Spinal cord (tissue), 10 donors: Measurements from ENCODE around the gene POLDIP3. TPM values are rescaled to one million over a fixed set of nuclear protein-coding genes. Genes with fewer than 3 reads are reported as not detected.
"Not testable (repeated sequence)": the region's sequence is repeated elsewhere in the genome, so short reads cannot be mapped to it uniquely, and the experiment has no call there.

ENCODE experiments used
- DNase-seq, 6 donors: peaks; one replicate each; pipeline versions ENCODE4 v3.0.0 to v3.0.0-alpha.2; 2013 to 2015; ENCODE audit warnings: low spot score in 6 of 6, low read depth in 4 of 6
- H3K27ac ChIP-seq: one replicate; pipeline ENCODE4 v1.5.1; 2013; ENCODE audit warnings: low read depth, low read length, control low read depth
- H3K27me3 ChIP-seq: one replicate; pipeline ENCODE4 v1.6.1; 2013; ENCODE audit warnings: low read length; ENCODE audit not compliant: control insufficient read depth, insufficient read depth
- H3K36me3 ChIP-seq: one replicate; pipeline ENCODE4 v1.6.1; 2013; ENCODE audit warnings: low read length; ENCODE audit not compliant: control insufficient read depth, insufficient read depth
- H3K4me1 ChIP-seq: one replicate; pipeline ENCODE4 v1.6.1; 2013; ENCODE audit warnings: low read length; ENCODE audit not compliant: control insufficient read depth, insufficient read depth
- H3K4me3 ChIP-seq: one replicate; pipeline ENCODE4 v1.5.1; 2013; ENCODE audit warnings: low read depth, low read length, control low read depth
- H3K9me3 ChIP-seq: one replicate; pipeline ENCODE4 v1.6.1; 2013; ENCODE audit warnings: low read length; ENCODE audit not compliant: control insufficient read depth, insufficient read depth
- WGBS: methylation state at CpG from one replicate; pipeline ENCODE4 v1.1.5; 2013; ENCODE audit warnings: missing lambda C conversion rate; ENCODE audit not compliant: insufficient coverage; 5-methylcytosine and 5-hydroxymethylcytosine counted together
- polyA plus RNA-seq, 2 donors: library from polyadenylated mRNA; unstranded; fragments of 120-200 nt; gene quantifications; one replicate each; pipeline ENCODE4 v1.2.1, GENCODE V29; 2013; ENCODE audit not compliant: insufficient read length in 2 of 2
- total RNA-seq, 2 donors: library from RNA; depleted of rRNA in 1 of 2; stranded (reverse); fragments of 120-200 nt in 1 of 2; fragments of >200 nt in 1 of 2; gene quantifications; one replicate each; pipeline versions ENCODE4 v1.2.3 to v1.2.4, GENCODE V29; 2013 to 2014
- donor health status: healthy.

POLDIP3 gene
- total and polyA plus RNA-seq, 4 donors: 29.2 to 92.6 (median 72.9) TPM

GRCh38 chr22:42581194-42581761 lies 33.4 kb downstream of the POLDIP3 start:
- H3K4me1 ChIP-seq: peaks cover 15% of the 10 kb centered on the region
- peaks cover 69% of the 10 kb centered on the region for H3K36me3 ChIP-seq
- not testable (repeated sequence) for DNase-seq, H3K27me3 ChIP-seq, H3K9me3 ChIP-seq, H3K27ac ChIP-seq
- peak overlapping the region; percentile 46 for H3K4me3 ChIP-seq
- 0% methylated on average over 9 of the region's 22 CpGs for WGBS

- WGBS: no CpG with 5 or more reads among the region's 4 CpGs
- Histone ChIP-seq H3K36me3 (peaks cover 67% of the 10 kb centered on the region), H3K4me1 (peaks cover 15% of the 10 kb centered on the region)
- not testable (repeated sequence) for H3K27ac ChIP-seq, DNase-seq, H3K4me3 ChIP-seq, H3K9me3 ChIP-seq, H3K27me3 ChIP-seq
These were observed 34.6 kb downstream of the POLDIP3 start for GRCh38 chr22:42580040-42580439.

DNA sequence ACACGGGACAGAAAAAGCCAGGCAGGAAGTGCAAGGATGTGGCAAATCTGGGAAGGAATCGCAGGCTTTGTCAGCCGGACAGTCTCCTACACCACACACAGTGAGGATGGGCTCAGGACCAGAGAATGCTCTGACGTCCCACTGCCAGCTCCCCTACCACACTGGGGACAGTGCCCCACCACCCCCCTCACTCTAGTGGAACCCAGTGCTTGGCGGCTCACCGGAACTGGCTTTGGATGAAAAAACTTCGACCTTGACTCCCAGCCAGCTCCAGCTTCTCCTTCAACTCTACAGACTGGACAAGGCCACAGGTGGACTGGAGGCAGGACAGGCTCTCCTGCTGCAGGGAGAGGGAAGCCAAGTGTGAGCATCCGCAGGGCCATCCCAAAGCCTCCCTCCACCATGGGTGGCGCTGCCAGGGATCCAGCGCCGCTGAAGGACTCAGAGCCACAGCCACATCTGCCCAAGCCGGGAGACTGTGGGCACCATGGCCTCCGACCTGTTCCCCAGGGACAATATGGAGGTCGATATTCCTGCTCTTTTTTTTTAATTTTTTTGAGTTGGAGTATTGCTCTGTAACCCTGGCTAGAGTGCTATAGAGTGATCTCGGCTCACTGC lies 37.0 kb downstream of the POLDIP3 start:
- H3K27ac ChIP-seq: no peak overlapping the region
- H3K27me3 ChIP-seq: no peaks in the 10 kb centered on the region
- peaks cover 63% of the 10 kb centered on the region for H3K36me3 ChIP-seq
- DNase-seq: no peak
- peaks cover 15% of the 10 kb centered on the region for H3K4me1 ChIP-seq
- no peak overlapping the region for H3K4me3 ChIP-seq
- 88% methylated on average over 8 of the region's 15 CpGs for whole genome bisulfite sequencing
- H3K9me3 ChIP-seq: no peaks in the 10 kb centered on the region

DNA sequence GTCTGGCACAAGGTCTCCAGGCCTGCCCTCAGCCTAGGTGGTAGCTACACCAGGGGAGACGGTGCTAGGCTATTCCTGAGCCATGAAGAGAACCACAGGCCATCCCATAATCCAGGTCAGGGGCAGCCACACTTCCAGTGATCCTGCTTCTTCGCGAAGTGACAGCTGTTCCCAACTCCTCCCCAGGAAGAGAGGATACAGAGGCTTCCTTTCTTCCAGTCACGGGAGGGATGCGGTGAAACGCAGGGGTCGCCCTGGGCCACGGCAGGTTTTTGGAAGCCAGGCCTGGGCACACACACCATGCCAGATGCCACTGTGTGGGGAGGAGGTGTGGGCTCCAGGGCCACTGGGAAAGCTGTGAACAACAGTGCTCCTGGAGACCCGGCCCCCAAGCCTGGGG lies 37.5 kb downstream of the POLDIP3 start:
- H3K9me3 ChIP-seq, H3K27ac ChIP-seq, H3K4me3 ChIP-seq, H3K27me3 ChIP-seq, DNase-seq: not testable (repeated sequence)
- Histone ChIP-seq H3K4me1 (peaks cover 10% of the 10 kb centered on the region), H3K36me3 (peaks cover 65% of the 10 kb centered on the region)
- WGBS: 96% methylated on average over 3 of the region's 9 CpGs

- not testable (repeated sequence) for H3K27ac ChIP-seq, H3K27me3 ChIP-seq, H3K4me3 ChIP-seq, DNase-seq, H3K9me3 ChIP-seq, H3K4me1 ChIP-seq
- H3K36me3 ChIP-seq: peaks cover 74% of the 10 kb centered on the region
- 76% methylated on average over 6 of the region's 30 CpGs for WGBS
These were observed 38.6 kb downstream of the POLDIP3 start for GRCh38 chr22:42575996-42576574.

- peaks cover 81% of the 10 kb centered on the region for H3K36me3 ChIP-seq
- H3K27me3 ChIP-seq, H3K27ac ChIP-seq, H3K4me1 ChIP-seq, DNase-seq, H3K4me3 ChIP-seq, H3K9me3 ChIP-seq: not testable (repeated sequence)
- WGBS: 98% methylated on average over 7 of the region's 21 CpGs
These were observed 40.2 kb downstream of the POLDIP3 start for GRCh38 chr22:42574468-42574867.

- H3K36me3 ChIP-seq: peaks cover 86% of the 10 kb centered on the region
- H3K9me3 ChIP-seq, H3K27ac ChIP-seq, H3K4me1 ChIP-seq, H3K4me3 ChIP-seq, H3K27me3 ChIP-seq, DNase-seq: not testable (repeated sequence)
- WGBS: no CpG with 5 or more reads among the region's 1 CpG
These were observed 40.6 kb downstream of the POLDIP3 start for GRCh38 chr22:42574046-42574445.

GRCh38 chr22:42571068-42571467 lies 43.6 kb downstream of the POLDIP3 start:
- not testable (repeated sequence) for H3K4me1 ChIP-seq, H3K9me3 ChIP-seq, H3K4me3 ChIP-seq, H3K27me3 ChIP-seq, H3K27ac ChIP-seq, DNase-seq
- WGBS: no CpG with 5 or more reads among the region's 12 CpGs
- H3K36me3 ChIP-seq: peaks cover 59% of the 10 kb centered on the region

DNA sequence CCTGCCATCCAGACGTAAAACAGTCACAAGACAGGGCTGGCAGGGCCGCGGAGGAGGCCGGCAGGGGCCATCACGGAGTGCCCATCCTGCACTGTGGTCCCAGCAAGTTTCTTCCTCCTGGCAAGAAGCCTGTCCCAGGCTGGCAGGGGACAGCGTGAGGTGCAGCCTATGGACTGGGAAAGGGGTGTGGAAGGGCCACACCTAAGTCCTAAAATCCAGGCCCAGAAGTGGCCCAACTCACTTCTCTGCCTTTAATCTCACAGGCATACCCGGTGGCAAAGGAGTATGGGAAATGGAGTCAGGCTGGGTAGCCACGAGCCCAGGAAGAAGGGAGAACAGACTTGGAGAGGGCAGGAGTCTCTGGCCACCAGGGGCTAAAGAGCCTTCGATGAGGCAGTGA lies 44.1 kb downstream of the POLDIP3 start:
- peaks cover 58% of the 10 kb centered on the region for H3K36me3 ChIP-seq
- not testable (repeated sequence) for H3K4me1 ChIP-seq, H3K4me3 ChIP-seq, DNase-seq, H3K27ac ChIP-seq, H3K27me3 ChIP-seq, H3K9me3 ChIP-seq
- whole genome bisulfite sequencing: 79% methylated on average over 5 of the region's 9 CpGs

GRCh38 chr22:42567950-42568349 lies 46.7 kb downstream of the POLDIP3 start:
- not testable (repeated sequence) for DNase-seq, H3K4me1 ChIP-seq, H3K4me3 ChIP-seq, H3K27ac ChIP-seq, H3K9me3 ChIP-seq, H3K27me3 ChIP-seq
- 83% methylated on average over 2 of the region's 6 CpGs for WGBS
- H3K36me3 ChIP-seq: peaks cover 46% of the 10 kb centered on the region
